Activated naive CD4-positive, alpha-beta T cell treated with anti-CD3 and anti-CD28 coated beads, Interleukin-2, amount 50 U/mL, for 16 hours (primary cell): Measurements from ENCODE around the gene OLFM4.

Experiments
- DNase-seq: peaks from one replicate; pipeline ENCODE4 v3.0.0-alpha.2; 2020

OLFM4 gene

DNA sequence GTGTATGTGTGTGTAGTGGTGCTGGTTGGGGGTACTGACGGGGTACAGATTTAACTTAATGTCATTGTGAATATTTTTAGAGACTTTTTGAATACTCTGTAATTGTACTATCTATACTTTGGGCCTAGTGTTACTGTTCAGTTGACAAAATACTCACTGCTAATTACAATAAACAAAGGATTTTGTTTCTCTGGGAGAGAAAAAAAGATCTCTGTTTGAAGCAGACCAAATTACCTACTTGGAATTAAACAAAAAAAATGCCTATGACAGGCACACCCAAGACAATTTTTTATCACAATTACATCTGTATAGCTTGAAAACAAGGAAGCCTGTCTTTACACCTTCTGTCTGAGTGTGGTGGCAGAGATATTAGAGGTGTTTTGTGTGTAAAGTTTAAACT is 45.1 kb downstream of the OLFM4 start:
- no peak for DNase-seq

DNA sequence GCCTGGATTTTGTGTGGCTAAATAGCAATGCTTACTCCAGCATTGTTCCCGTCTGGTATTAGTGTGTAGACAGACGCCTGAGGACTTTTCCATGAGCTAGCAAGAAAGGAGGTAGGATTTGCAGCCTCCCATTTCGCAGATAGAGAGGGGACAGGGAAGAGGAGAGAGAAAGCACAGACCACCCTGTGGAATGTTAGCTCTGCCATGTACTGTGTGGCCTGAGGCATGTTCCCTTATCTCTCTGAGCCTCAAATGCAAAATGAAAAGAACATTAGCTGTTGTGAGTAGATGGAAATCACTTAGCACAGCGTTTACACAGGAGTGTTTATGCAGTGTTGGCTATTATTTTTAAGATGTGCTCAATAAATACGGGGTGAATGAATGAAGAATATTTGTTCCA is 45.5 kb downstream of the OLFM4 start:
- DNase-seq, result no peak

DNA sequence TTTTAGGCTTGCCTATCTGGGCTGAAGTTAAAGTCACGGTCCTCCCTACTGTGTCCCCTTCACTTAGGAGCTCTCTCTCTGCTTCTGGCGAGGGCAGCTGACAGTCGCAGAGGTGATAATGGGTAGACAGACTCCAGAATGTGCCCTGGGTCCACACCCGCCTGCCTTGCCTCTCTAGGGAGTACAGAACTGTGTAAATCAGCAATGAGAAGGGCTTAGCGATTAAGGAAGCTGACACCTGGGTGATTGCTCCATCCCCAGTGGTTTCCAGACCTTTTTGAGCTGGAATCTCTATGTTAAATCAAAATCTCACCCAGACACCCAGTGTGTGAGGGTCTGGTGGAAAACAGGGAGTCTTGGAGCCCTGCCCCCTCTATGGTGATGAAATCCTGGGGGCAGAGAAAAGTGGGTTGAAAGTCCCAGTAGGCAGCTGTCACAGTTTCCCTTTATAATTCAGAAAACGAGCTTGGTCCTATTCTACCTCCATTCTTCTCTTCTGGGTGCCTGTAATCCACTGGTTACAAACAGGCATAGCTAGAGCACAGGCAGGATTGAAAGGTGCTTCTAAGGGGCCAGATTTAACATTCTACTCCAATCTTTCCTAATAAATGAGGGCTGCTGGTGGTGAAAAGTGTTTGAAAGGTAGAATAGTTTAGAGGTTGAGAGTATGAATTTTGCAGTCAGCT is 46.9 kb downstream of the OLFM4 start:
- no peak for DNase-seq

DNA sequence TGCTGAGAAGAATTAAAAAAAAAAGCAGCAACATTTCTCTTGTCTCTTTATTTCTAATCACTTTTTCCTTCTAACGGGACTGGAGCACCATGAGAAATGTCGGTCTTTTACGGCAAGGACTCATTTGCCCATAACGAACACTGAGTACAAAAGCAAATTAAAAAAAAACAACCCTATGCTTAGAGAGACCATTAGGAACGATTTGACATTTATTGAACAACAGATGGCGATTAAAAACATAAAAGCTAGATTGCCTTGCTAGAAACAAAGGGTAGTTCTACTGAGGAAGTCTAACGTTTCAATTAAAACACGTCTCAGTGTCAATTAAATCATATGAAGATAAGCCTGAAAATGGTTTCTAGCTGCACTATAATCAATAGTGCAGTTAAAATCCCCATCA is 51.1 kb downstream of the OLFM4 start:
- no peak for DNase-seq

DNA sequence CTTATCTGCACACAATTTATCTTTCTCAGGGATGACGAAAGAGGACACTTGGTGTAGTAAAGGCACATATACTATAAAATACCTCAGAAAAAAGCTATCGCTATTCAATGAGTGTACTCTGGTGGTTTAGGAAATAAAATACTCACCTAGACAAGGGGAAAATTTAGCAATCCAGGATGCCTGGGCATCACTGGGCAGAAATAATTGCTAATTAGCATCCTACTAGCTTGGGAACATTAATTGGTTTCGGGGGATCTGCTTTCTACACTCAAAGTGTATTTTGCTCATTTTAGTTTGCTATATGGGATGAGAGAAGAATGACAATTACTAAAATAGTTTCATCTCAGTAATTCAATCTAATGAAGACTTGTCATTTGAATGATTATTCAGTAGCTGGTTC is 60.3 kb downstream of the OLFM4 start:
- DNase-seq, result no peak

DNA sequence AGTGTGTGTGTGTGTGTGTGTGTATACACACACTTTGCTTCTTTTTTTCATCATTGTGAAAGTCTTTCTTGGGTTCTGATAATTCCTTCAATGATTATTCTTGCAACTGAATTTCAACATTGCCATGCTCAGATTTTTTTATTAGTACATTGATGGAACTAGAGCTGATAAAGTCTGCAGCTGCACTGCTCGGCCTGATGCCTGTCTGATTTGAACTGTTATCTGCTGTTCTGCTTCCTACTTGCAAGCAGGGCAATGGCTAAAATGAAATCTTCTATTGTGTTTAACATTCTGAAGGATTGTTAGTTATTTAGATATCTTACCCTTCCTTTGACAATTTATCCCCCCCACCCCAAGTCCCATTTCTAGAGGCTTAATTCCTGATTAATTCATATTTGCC is 61.3 kb downstream of the OLFM4 start:
- DNase-seq, result no peak

DNA sequence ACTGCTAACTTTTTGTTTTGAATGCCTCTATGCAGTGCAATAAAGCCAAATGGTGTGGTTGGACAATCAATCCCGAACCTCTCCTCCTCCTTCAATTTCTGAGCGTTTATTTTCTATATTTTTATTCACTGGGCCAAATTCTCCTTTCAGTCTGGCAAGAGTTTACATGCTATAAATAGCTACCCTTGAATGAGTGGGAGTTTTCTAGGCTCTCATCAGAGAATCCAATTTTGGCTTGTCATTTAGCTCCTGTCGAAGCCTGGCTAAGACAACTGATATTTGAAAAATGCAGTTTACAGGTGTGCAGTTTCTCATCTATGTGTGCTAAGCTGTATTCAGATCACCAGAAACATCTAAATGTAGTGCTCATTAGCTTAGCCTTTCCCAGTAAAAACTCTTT is 61.8 kb downstream of the OLFM4 start:
- no peak for DNase-seq

DNA sequence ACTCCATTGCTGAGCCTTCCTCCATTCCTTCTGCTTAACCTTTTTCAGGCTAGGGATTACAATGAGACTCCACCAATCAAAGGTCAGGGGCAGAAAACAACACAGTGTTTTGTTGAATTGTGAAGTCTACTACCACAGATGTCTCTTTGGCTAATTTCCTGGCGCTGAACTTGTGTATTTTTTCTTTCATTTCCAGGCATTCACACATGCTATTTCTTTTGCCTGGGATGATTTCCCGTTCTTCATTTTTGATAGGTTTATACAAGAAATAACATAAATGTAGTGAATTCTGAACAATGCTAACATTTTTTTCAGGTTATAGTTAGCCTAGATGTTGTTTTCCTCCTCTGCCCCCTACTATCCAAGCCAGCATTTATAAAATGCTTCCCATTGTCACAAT is 64.3 kb downstream of the OLFM4 start:
- DNase-seq, result no peak

DNA sequence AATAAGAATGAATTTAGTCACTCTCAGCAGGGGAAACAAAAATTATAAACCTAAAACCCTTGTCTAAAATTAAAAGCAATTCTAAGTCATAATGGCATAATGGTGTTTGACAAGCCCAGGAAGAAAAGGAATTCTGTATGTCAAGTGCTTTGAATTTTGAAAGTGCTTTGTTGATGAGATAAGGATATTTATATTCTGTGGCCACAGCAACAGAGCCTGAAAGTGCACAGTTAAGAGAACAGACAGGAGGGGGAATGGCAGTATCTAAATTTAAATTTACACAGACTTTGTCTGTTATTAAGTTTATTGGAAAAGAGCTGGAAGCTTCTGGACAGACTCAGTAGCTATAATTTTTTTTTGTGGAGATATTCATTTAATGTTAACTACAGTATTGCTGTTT is 69.8 kb downstream of the OLFM4 start:
- no peak for DNase-seq

DNA sequence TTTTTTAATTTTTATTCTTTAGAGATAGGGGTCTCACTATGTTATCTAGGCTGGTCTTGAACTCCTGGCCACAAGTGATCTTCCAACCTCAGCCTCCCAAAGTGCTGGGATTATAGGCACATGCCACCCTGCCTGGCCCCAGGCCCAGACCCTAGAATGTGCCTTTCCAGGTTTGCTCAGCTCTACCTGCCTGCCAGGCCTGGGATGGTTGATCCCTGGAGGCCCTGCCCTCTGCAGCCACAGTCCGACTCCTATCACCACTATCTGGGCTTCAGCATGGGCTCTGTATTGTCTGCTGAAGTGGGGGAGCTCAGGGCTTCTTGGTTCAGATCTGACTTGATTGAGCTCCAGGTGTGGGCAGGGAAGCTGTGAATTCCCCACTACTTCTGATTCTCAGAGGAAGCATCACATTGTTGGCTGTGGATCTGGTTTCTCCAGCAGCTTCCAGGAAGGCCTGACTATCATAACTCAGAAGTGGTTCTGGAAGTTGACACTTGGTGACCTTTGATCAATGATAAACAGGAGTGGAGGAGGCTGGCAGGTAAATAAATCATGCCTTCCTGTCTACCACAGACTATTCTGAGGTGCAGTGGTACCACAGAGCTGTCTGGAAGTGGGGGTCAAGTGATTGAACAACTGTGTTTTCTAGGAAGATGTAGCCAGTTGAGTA is 71.9 kb downstream of the OLFM4 start:
- no peak for DNase-seq
